Measurements from ENCODE around the gene NAA25. TPM values are rescaled to one million over a fixed set of nuclear protein-coding genes. Genes with fewer than 3 reads are reported as not detected.
A peak's percentile ranks its signal among the peaks of the same experiment; 100 is the strongest.

Gene NAA25
- 10.5 and 12.5 TPM in 2 replicates for total RNA-seq

DNA sequence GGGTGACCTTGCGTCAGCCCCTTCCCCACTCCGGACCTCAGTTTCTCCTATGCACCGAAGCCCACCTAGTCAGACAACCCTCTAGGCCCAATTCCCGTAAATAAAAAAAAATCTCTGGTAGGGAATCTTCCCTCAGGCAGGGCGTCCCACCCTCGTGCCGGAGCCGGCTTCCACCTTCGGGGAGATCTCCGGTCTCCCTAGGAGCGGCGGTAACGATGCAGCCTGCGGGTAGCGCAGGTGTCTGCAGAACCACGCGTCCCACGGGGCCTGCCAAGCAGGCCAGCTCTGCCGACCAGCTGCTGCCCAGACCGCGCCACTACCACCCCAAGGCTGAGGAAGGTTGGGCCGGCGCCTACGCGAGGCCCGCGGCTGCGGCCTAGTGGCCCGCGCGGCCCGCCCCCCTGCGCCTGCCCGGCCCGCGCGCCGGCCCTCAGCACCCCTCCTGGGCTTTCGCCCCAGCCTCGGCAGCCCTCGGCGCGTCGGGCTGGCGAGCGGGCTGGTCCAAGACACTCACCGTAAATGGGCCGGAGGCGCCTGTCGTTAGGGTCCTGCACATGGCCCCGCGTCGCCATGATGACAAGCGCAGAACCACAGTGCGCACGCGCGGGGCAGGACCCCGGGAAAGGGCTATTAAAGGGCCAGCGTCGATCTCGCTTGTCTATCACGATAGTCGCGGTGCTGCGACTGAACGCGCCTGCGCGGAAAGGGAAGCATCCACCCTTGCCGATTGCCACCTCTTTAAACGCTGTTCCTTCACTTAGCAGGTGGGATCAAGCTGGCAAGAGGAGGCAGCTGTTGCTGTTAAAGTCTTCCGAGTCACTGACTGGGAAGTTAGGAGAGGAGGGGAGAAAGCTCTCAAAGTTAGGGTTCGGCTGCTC is at the start of gene NAA25:
Gene NAA25, minus strand, starts transcription at position 582 of the 878 bp plus-strand sequence. Its CDS starts 10 bp downstream, at position 572.
- DNase-seq (ENCODE audit: low read depth in 2 of 2), result peak; percentile 90 to 93

DNA sequence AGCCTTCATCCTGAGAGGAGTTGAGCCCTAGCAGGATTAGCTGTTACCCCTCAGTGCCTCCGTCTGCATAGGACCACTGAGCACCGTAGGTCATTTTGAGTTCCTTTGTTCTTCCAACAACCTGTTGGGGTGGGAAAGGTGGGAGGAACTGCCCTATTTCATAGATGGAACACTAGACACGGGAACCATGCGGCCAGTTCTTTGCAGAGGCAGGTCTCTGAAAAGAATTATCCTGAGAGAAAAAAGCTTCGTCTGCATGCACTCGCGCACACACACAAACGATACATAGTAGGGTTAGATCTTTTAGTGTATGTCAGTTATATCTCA is 45.3 kb upstream of the NAA25 start:
- DNase-seq (ENCODE audit: low read depth in 2 of 2), result no peak

DNA sequence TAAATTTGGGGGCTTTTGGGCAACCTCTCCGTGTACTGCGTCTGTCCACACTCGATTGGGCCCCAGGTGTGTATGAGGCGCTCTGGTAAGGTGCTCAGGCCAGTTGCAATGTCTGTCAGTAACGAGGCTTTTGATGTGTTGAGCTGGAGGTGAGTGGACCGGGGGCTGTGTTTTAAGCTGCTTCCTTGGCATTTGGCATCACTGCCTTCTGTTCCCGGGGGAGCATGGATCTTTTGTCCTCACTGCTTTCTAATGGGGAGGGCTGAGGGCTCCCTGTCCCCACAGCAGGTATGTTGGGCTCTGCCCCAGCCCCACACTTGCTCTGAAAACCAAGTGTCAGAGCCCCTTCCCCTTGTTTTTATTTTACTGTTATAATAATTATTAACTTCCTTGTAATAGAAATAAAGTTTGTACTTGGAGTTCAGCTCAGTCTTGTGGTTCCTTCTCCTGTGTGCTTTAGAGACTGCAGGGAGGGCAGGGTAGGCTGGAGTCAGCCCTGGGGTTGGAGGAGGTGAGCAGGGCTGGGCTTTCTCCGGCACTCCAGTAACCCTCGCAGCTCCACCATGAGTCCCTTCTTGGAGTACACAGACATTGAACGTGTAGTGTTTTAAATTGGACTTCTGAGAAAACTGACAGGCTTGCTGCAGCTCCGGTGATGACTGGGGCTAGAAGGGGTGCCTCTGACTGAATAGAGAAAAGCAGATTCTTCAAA is 44.8 kb upstream of the NAA25 start:
- DNase-seq (ENCODE audit: low read depth in 2 of 2), result no peak

DNA sequence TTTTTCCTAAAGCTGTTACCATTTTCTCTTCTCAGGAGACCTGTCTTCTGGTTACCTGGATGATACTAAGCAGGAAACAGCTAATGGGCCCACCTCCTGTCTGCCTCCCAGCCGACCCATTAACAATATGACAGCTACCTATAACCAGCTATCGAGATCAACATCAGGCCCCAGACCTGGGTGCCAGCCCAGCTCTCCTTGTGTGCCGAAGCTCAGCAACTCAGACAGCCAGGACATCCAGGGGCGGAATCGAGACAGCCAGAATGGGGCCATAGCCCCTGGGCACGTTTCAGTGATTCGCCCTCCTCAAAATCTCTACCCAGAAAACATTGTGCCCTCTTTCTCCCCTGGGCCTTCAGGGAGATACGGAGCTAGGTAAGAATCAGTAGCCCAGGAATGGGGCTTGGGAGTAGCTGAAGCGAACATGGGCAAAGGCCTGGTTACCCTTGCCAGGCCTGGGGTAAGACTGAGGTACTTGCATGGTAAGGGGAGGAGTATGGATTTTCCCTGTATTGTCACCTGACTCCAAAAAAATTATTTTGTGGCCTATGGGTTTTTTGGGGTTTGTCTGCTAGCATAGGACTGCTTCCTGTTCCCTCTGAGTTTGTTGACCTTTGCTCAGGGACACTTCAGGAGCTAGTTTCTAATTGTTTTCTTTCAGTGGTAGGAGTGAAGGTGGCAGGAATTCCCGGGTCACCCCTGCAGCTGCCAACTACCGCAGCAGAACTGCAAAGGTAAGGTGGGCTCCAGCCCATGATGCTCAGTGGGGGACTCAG is 43.4 kb upstream of the NAA25 start:
- DNase-seq (ENCODE audit: low read depth in 2 of 2), result no peak

DNA sequence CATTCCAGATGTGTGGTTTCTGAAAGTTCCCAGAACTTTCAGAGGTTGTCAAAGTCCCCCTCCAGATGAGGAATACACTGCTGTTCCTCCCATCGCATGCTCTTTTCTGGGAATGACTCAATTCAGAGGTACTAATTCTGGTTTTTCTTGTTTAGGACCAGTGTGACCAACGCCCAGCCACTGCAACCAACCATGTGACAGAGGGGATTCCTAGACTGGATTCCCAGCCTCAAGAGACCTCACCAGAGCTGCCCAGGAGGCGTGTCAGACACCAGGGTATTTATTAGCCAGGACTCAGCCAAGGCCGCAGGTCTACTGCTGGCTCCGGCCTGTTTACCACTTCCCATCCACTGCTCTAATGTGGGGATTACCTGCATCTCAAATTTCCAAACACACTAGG is 41.0 kb upstream of the NAA25 start:
- no peak for DNase-seq (ENCODE audit: low read depth in 2 of 2)

DNA sequence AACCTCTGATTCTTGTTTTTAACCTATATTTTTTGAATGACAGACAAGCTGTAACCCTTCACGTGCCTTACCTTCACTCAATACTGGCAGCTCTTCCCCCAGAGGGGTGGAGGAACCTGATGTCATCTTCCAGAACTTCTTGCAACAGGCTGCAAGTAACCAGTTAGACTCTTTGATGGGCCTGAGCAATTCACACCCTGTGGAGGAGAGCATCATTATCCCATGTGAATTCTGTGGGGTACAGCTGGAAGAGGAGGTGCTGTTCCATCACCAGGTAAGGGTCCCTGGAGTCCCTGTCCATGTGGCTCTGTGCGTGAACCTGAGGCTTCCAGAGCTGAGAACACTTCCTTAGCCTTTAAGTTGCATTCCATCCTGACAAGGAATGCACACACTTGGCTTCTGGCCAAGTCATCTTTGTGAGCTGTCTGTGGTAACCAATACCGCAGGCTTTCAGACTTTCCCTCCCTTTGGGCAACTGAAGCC is 39.5 kb upstream of the NAA25 start:
- peak in 1 of 2 donors; percentile 65 for DNase-seq (ENCODE audit: low read depth in 2 of 2)

DNA sequence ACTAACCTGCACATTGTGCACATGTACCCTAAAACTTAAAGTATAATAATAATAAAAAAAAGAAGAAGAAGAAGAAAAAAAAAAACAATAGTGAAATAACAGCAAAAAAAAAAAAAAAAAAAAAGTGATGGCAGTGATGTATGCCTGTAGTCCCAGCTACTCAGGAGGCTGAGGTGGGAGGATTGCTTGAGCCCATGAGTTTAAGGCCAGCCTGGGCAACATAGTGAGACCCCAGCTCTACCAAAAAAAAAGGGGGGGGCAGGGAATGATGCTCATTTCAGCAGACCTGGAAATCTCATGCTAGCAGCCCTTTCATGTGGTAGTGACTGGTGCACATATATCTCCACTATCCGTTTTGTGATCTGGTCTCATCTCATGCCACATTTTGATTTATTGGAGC is 37.5 kb upstream of the NAA25 start:
- no peak for DNase-seq (ENCODE audit: low read depth in 2 of 2)

DNA sequence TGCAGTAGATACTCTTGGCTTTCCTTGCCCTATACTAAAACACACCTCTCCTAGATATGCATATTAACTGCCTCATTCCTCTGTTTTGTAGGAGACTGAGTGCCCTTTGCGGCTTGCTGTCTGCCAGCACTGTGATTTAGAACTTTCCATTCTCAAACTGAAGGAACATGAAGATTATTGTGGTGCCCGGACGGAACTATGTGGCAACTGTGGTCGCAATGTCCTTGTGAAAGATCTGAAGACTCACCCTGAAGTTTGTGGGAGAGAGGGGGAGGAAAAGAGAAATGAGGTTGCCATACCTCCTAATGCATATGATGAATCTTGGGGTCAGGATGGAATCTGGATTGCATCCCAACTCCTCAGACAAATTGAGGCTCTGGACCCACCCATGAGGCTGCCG is 32.1 kb upstream of the NAA25 start:
- no peak for DNase-seq (ENCODE audit: low read depth in 2 of 2)

DNA sequence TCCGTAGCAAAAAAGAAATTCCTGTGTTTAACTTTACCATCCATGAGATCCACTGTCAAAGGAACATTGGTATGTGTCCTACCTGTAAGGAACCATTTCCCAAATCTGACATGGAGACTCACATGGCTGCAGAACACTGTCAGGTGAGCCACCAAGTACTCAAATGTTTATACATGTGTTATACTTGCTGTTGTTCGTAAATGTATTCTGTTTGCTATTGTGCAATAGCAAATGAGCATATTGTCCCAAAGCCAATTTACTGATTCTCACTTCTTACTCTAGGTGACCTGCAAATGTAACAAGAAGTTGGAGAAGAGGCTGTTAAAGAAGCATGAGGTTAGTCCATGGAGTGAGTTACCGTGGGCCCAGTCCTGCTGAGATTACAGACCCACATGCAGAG is 26.1 kb upstream of the NAA25 start:
- DNase-seq (ENCODE audit: low read depth in 2 of 2), result no peak

DNA sequence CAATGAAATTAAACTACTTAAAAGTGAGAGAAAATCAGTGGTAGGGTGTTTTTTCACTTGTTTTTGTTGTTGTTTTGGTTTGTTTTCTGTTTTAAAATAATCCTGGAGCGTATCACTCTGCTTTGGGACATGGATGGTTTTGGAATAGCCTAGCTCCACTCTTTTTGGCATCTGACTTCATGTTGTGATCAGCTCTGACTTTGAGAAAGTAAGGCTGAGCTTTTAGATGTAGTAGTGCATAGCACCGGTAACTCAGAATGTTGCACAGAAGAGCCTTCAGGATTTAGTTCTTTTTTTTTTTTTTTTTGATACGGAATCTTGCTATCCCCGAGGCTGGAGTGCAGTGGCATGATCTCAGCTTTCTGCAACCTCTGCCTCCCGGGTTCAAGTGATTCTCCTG is 24.8 kb upstream of the NAA25 start:
- no peak for DNase-seq (ENCODE audit: low read depth in 2 of 2)

DNA sequence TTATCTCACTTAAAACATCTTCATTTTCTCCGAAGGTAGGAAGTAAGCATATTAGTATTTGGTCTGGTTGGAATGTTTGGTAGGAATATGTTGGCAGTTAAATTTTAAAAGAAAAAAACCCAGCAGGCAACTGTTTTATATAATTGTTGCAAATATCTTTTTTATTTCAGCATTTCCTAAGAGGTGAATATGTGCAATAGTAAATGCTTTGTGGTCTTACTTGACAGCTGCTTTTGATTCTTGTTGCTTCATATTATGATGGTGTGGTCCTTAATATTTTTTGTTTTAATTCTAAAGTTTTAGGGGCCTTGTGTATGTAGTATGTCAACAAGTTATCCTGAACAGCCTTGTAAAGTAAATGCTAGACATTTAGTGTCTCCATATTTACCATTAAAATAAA is 23.1 kb upstream of the NAA25 start:
- no peak for DNase-seq (ENCODE audit: low read depth in 2 of 2)

DNA sequence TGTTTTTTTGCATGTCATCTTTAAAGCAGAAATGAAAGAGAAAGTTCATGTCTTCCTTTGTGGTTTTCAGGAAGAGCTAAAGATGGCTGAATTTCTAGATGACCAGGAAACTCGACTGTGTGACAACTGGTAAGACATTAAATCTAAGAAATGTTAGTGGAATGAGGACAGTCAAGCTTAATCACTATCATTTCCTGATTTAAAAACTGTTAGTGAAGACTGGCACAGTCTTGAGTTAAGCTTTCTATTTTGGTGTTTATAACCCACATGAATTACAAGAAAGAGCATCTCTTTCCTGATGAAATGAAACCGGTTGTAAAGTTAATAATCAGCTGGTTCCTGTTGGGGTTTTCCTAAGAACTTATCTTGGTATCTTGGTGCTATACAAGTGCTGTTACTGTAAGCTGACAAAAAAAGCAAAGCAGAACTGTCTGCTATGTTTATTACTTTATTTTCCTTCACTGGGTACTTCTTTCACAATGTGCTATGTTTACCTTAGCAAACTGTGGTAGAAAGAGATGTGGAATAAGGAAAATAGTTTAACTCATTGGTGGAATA is 21.9 kb upstream of the NAA25 start:
- peak; percentile 32 to 78 for DNase-seq (ENCODE audit: low read depth in 2 of 2)

DNA sequence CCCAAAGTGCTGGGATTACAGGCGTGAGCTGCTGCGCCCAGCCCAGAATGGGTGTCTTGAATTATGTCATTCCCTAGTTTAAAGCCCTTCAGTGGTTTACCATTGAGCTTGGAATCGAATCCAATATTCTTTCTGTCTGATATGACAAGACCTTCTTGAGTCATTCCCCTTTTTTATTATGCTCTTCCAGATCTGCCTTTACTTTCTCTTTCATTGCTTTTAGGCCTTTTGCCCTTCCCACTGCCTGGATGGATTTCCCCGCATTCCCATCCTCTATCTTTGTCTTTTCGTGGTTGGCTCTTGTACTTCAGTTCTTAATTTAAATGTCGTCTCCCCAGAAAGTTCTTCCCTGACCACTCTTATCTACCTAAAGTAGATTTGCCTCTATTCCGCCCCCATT is 18.3 kb upstream of the NAA25 start:
- DNase-seq (ENCODE audit: low read depth in 2 of 2), result peak in 1 of 2 donors; percentile 23

DNA sequence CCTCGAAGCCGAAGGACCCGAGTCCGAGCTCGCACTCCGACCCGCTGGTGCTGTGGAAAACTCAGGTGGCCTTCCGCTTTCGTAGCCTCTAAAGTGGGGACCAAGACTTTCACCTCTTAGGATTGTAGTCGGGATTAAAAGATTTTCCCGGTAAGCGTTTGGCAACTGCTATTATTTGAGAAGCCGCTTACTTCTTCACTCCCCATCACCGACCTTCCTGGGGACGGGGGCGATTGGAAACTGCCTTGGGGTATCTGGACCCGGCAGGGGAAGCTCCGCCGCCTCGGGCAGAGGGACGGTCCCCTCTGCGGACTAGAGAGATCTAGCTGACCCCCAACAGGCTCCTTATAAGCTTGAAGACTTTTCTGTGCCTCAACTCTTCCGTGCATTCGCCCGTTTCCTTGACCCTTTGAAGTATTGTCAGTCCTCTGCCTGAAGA is 17.4 kb upstream of the NAA25 start:
- peak in 1 of 2 donors; percentile 14 for DNase-seq (ENCODE audit: low read depth in 2 of 2)

DNA sequence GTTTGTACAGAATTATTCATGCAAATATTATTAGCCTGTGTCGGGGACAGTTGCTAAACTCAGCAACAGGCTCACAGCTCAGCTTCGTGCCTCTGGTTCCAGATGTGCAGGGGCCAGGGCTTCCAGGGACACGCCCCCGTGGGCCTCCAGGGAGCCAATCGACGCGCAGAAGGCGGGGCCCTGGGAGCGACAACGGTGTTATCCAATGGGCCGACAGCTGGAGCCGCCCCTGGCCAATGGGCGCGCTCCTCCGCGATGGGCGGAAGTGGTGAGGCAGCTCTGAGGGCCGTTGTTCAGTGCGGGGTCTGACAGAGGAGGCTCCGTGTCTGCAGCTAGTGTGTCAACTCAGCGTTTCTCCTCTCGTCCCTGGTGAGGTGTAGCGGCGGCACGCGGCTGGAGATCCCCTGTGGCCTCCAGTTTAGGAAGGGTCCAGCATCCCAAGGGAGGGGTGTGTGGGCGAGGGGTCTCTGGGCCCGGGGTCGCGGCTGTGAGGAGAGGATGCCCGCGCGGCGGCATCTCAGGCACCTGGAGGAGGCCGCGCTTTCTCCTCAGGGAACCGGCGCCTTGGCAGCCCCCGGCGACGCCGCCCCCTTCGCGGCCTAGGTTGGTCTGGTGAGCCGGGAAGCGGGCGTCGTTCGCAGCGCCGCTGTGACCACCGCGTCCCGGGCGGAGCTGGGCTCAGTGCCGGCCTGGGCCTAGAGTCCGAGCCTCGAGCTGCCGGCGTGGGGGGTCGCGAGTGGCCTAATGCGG is 16.8 kb upstream of the NAA25 start, which contains the start of gene TRAFD1:
Gene TRAFD1, plus strand, starts transcription at position 311 of the 750 bp plus-strand sequence. CDS start 4,963 bp downstream, outside the sequence.
- peak; percentile 98 to 99 for DNase-seq (ENCODE audit: low read depth in 2 of 2)

DNA sequence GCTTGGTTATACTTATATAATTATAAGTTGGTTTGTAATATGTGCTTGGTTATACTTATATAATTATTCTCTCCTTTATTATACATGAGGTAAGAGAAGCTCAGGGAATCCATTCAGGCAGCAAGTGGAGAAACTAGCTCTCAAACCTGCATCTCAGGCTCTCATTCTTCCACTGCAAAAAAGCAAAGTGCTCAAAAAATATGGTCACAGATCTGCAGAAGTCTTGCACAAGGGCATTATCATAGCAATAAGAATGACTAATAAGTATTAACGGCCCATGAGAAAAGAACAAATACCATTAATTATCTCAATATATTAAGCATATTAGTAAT is 16.3 kb upstream of the NAA25 start:
- no peak for DNase-seq (ENCODE audit: low read depth in 2 of 2)

DNA sequence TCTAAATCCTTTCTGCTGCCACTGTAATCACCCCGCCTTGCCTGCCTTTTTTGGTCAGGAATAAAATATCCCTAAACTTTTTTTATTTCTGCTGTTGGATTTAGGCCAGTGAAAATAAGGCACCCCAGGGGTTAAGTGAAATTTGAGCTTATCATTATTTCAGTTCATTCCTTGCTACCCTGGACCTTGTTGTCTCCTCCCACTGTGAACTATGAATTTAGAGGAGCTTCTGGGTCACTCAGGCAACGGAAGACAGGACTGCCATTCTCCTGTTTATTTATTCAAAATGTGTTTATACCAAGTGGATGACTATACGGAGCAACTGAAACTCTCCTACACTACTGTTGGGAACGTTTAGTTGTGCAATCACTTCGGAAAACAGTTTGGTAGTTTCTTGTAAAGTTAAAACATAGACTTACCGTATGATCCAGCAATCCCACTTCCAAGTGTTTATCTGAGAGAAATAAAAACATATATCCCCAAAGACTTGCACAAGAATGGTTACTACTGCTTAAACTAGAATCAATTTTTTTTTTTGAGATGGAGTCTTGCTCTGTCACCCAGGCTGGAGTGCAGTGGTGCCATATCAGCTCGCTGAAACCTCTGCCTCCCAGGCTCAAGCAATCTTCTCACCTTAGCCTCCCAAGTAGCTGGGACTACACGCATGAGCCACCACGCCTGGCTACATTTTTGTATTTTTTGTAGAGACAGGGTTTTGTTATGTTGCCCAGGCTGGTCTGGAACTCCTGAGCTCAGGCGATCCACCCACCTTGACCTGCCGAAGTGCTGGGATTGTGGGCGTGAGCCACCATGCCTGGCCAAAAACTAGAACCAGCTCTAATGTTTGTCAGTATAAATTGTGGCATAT is 14.5 kb upstream of the NAA25 start:
- peak in 1 of 2 donors; percentile 17 for DNase-seq (ENCODE audit: low read depth in 2 of 2)

DNA sequence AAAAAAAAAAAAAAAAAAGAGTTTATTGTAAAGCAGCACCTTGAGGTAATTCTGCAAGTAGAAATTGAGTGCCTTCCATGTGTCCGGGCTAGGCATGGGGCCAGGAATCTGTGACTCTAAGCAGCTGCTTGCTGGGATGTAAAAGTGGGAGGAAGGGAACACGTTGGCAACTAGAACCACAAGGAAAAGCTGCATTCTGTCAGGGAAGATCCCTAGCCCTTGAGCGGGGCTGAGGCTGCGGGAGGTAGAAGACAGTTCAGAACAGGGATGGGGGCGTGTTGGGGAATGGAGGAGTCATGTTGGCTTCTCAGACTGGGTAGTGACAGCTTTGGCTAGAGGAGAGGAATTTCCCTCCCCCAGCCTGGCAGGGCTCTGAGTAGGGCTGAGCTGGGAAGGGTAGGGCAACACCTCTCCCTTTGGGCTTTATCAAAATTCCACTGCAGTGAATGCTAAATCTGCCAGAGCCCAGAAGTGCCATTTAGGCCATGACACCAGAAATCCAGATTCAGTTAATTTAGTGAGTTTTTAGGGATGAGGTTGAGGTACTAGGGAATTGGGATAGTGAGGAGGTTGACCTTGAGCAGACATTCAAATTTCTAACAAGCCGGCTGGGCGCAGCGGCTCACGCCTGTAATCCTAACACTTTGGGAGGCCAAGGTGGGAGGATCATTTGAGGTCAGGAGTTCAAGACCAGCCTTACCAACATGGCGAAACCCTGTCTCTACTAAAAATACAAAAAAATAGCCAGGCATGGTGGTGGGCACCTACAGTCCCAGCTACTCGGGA is 13.4 kb upstream of the NAA25 start:
- no peak for DNase-seq (ENCODE audit: low read depth in 2 of 2)

DNA sequence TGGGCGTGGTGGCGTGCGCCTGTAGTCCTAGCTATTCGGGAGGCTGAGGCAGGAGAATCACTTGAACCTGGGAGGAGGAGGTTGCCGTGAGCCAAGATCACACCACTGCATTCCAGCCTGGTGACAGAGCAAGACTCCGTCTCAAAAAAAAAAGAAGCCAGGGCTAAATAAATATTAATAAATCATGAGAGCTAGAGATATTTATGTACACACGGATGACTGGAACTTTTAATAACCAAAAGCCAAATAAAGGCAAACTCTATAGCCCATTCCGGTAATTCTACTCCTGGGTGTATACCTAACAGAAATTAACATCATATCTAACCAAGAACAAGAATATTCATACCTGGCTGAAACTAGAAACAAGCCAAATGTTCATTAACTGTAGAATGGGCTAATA is 9.1 kb upstream of the NAA25 start:
- no peak for DNase-seq (ENCODE audit: low read depth in 2 of 2)

Data from lung microvascular endothelial cell (primary cell).